ENCODE measurements around the gene CCDC85C.

DNA sequence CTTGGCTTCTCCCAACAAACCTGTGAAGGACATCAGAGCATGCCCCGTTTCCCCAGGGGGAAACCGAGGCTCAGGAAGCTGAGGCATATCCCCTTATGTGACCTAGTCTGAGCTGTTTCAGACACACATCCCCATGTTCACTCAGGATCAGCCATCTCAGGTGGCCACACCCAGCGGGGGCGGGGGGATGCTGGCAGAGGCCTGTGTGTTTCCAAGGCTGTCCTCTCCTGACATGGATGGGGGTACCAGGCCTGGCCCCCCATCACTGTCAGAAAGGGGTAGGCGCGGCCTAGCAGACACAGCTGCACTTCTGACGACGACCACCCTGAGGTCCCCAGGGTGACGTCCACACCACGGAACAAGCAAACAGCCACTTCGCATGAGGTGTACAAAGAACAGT lies 22.1 kb downstream of the CCDC85C start:
- no peak for TF ChIP-seq POLR2A (IDR thresholded peaks at IDR 0.05)
- no peak for TF ChIP-seq CTCF (IDR thresholded peaks at IDR 0.05 in 8 of 11, conservative IDR thresholded peaks at IDR 0.05 in 3 of 11)

Measured in spleen (tissue), 7 donors.